K562 (cell line): ENCODE measurements around the gene GSG1.

ENCODE experiments used
- MBD2 ChIP-seq: sonication (generic); IDR thresholded peaks from 2 replicates; pipeline ENCODE4 v1.6.1; 2016; ENCODE audit warnings: low read depth, borderline replicate concordance
- SREBF2 ChIP-seq: sonication (generic); formaldehyde crosslinking; IDR thresholded peaks from 2 replicates; pipeline ENCODE4 v1.4.0; 2020; ENCODE audit warnings: mild to moderate bottlenecking, missing genetic modification reagents
- ZNF175 ChIP-seq: fragments of 200-800 bp; sonication (Bioruptor generic); IDR thresholded peaks from 2 replicates; pipeline ENCODE4 v1.6.1; 2016; ENCODE audit warnings: low read depth, mild to moderate bottlenecking, missing genetic modification characterization, missing compliant biosample characterization

DNA sequence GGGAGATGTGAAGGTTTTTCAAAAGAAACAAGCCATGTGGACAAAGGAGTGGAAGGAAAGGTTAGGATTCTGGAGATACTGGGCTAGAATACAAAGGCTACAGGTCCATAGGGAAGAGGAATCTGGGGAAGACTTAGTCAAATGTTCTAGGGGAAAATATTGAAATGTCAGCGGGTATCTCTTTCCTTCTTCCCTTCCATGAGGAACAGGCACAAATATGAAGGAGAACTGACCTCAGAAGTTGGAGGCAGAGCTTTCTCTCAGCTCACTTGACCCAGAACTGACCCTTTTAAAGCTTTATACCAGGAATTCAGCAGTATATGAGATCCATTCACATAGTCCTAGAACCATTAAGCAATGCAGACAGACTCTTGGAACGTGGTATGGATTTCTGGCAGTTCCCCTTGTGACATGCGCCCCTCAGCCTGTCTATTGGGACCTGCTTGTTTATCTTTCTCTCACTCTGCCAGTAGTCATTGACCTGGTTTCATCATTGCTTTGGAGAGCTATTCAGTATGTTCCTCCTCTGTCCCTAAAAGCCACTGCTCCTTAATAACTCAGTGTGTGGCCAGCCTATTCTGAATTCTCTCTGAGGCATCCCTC lies 43.0 kb upstream of the GSG1 start:
- TF ChIP-seq MBD2, result no peak
- no peak for TF ChIP-seq ZNF175 (CRISPR knock-in tag)
- TF ChIP-seq SREBF2 (CRISPR knock-in tag), result no peak
